GM23338 (cell line): ENCODE data around the gene RNF32.

Experiments
- CREB1 ChIP-seq: fragments of 250-450 bp; sonication (Bioruptor Pico); IDR thresholded peaks from 2 replicates; pipeline ENCODE4 v1.5.0; 2020; ENCODE audit warnings: low read depth, mild to moderate bottlenecking, moderate library complexity
- EZH2 ChIP-seq: fragments of 200-600 bp; sonication (generic); IDR thresholded peaks from one replicate; pipeline ENCODE4 v1.8.0; 2017; ENCODE audit warnings: antibody characterized with exemption, mild to moderate bottlenecking, low read depth; ENCODE audit not compliant: unreplicated experiment
- EZH2phosphoT487 ChIP-seq: fragments of 200-600 bp; sonication (generic); IDR thresholded peaks from one replicate; pipeline ENCODE4 v1.8.1; 2018; ENCODE audit warnings: antibody characterized with exemption; ENCODE audit not compliant: unreplicated experiment
- JUNB ChIP-seq: IDR thresholded peaks from one replicate; pipeline ENCODE4 v1.6.1; 2016; ENCODE audit warnings: antibody characterized with exemption; ENCODE audit not compliant: unreplicated experiment
- NANOG ChIP-seq: IDR thresholded peaks from 2 replicates; pipeline ENCODE4 v1.6.1; 2016; ENCODE audit warnings: antibody characterized with exemption, borderline replicate concordance
- POLR2AphosphoS5 ChIP-seq: IDR thresholded peaks from 2 replicates; pipeline ENCODE4 v1.6.1; 2016; ENCODE audit warnings: antibody characterized with exemption, low read depth
- ZNF114 ChIP-seq: fragments of 250-450 bp; sonication (Bioruptor Pico); IDR thresholded peaks from 2 replicates; pipeline ENCODE4 v1.5.0; 2020; ENCODE audit warnings: mild to moderate bottlenecking, moderate library complexity
- TF ChIP-seq, protein P1 (sequence below): IDR thresholded peaks from one replicate; pipeline ENCODE4 v1.6.1; 2018; ENCODE audit warnings: antibody characterized with exemption; ENCODE audit not compliant: unreplicated experiment
- TF ChIP-seq, protein P2 (sequence below), 2 experiments: fragments of 200-600 bp in 1 of 2; sonication (generic) in 1 of 2; conservative IDR thresholded peaks; 2 replicates each; pipeline versions ENCODE4 v1.5.1 to v1.6.1; 2016 to 2017; ENCODE audit warnings: antibody characterized with exemption in 2 of 2, low read depth in 2 of 2, mild to moderate bottlenecking in 2 of 2, moderate library complexity in 1 of 2
- TF ChIP-seq, protein P3 (sequence below): IDR thresholded peaks from 2 replicates; pipeline ENCODE4 v1.6.1; 2016; ENCODE audit warnings: antibody characterized with exemption

DNA sequence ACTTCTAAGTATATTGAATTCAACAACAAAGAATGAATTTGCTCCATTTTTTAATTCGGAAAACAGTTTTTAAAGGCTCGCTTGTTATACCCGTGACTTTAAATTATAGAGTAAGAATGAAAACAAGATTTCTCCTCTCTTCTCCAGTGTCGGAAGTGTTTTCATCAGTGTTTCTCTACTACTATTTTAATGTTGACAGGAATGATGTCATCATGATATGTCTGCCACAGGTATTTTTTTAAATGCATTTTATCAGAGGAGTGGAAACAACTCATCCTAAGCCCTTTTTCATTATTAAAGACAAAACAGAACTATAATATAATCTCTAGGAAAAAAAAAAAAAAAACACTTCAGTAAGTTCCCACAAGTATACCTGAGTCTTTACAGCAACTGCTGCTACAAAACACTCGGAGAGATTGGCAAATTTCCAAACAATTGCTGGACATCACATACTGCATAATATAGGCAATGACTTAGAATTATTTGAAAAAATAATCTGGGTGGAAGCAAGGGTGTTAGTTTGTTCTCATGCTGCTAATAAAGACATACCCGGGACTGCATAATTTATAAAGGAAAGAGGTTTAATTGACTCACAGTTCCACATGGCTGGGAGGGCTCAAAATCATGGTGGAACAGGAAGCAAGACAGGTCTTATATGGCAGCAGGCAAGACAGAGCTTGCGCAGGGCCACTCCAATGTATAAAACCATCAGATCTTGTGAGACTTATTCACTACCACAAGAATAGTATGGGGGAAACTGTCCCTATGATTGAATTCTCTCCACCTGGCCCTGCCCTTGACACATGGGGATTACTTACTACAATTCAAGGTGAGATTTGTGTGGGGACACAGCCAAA is 4.8 kb upstream of the RNF32 start:
- TF ChIP-seq, protein P1, sequence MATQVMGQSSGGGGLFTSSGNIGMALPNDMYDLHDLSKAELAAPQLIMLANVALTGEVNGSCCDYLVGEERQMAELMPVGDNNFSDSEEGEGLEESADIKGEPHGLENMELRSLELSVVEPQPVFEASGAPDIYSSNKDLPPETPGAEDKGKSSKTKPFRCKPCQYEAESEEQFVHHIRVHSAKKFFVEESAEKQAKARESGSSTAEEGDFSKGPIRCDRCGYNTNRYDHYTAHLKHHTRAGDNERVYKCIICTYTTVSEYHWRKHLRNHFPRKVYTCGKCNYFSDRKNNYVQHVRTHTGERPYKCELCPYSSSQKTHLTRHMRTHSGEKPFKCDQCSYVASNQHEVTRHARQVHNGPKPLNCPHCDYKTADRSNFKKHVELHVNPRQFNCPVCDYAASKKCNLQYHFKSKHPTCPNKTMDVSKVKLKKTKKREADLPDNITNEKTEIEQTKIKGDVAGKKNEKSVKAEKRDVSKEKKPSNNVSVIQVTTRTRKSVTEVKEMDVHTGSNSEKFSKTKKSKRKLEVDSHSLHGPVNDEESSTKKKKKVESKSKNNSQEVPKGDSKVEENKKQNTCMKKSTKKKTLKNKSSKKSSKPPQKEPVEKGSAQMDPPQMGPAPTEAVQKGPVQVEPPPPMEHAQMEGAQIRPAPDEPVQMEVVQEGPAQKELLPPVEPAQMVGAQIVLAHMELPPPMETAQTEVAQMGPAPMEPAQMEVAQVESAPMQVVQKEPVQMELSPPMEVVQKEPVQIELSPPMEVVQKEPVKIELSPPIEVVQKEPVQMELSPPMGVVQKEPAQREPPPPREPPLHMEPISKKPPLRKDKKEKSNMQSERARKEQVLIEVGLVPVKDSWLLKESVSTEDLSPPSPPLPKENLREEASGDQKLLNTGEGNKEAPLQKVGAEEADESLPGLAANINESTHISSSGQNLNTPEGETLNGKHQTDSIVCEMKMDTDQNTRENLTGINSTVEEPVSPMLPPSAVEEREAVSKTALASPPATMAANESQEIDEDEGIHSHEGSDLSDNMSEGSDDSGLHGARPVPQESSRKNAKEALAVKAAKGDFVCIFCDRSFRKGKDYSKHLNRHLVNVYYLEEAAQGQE, result no peak
- TF ChIP-seq, protein P2, sequence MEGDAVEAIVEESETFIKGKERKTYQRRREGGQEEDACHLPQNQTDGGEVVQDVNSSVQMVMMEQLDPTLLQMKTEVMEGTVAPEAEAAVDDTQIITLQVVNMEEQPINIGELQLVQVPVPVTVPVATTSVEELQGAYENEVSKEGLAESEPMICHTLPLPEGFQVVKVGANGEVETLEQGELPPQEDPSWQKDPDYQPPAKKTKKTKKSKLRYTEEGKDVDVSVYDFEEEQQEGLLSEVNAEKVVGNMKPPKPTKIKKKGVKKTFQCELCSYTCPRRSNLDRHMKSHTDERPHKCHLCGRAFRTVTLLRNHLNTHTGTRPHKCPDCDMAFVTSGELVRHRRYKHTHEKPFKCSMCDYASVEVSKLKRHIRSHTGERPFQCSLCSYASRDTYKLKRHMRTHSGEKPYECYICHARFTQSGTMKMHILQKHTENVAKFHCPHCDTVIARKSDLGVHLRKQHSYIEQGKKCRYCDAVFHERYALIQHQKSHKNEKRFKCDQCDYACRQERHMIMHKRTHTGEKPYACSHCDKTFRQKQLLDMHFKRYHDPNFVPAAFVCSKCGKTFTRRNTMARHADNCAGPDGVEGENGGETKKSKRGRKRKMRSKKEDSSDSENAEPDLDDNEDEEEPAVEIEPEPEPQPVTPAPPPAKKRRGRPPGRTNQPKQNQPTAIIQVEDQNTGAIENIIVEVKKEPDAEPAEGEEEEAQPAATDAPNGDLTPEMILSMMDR (conservative IDR thresholded peaks at IDR 0.05; ENCODE audit: low read depth in 2 of 2), result no peak
- TF ChIP-seq EZH2phosphoT487 (no peak), EZH2 (no peak), POLR2AphosphoS5 (no peak), JUNB (no peak), NANOG (no peak), ZNF114 (no peak), CREB1 (CRISPR knock-in tag) (no peak)
- TF ChIP-seq, protein P3, sequence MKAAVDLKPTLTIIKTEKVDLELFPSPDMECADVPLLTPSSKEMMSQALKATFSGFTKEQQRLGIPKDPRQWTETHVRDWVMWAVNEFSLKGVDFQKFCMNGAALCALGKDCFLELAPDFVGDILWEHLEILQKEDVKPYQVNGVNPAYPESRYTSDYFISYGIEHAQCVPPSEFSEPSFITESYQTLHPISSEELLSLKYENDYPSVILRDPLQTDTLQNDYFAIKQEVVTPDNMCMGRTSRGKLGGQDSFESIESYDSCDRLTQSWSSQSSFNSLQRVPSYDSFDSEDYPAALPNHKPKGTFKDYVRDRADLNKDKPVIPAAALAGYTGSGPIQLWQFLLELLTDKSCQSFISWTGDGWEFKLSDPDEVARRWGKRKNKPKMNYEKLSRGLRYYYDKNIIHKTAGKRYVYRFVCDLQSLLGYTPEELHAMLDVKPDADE, result no peak
